Body of pancreas (tissue), 4 donors: ENCODE data around the gene DMRT1. TPM values are rescaled to one million over a fixed set of nuclear protein-coding genes. Genes with fewer than 3 reads are reported as not detected.

ENCODE experiments used
- ATAC-seq: fragments of 150-250 bp; one replicate; pipeline ENCODE4 v1.9.1; 2016
- DNase-seq, 4 donors: peaks; one replicate each; pipeline ENCODE4 v3.0.0-alpha.2; 2019
- H3K27ac ChIP-seq, 4 donors: fragments of 200-600 bp; sonication (generic); 1 replicate in 3 of 4; 2 replicates in 1 of 4; pipeline versions ENCODE4 v1.5.1 to v1.6.1; 2016 to 2019; ENCODE audit warnings: mild to moderate bottlenecking in 1 of 4, mixed read lengths in 1 of 4, moderate library complexity in 1 of 4
- H3K27me3 ChIP-seq, 2 donors: fragments of 200-600 bp; sonication (generic); one replicate each; pipeline ENCODE4 v1.6.0; 2016; ENCODE audit warnings: mild to moderate bottlenecking in 1 of 2
- H3K36me3 ChIP-seq, 2 donors: fragments of 200-600 bp; sonication (generic); replicated peaks in 1 of 2; 2 replicates each; pipeline ENCODE4 v1.5.1; 2016; ENCODE audit warnings: low read depth in 2 of 2; ENCODE audit not compliant: insufficient read depth in 1 of 2
- H3K4me1 ChIP-seq: fragments of 200-600 bp; sonication (generic); one replicate; pipeline ENCODE4 v1.6.0; 2016
- H3K4me3 ChIP-seq, 2 donors: fragments of 200-600 bp; sonication (generic); 1 replicate in 1 of 2; 2 replicates in 1 of 2; pipeline ENCODE4 v1.5.1; 2016 to 2019
- H3K9me3 ChIP-seq, 3 donors: fragments of 200-600 bp; sonication (generic); 1 replicate in 2 of 3; 2 replicates in 1 of 3; pipeline ENCODE4 v1.5.1; 2016
- POLR2A ChIP-seq, 3 donors: fragments of 450-650 bp; IDR thresholded peaks; one replicate each; pipeline ENCODE4 v1.6.1; 2016; ENCODE audit warnings: antibody characterized with exemption in 3 of 3, mild to moderate bottlenecking in 2 of 3
- WGBS, 2 donors: methylation state at CpG; one replicate each; pipeline ENCODE4 v1.1.5; 2017; 5-methylcytosine and 5-hydroxymethylcytosine counted together
- intact Hi-C: fragments of 100-400 bp; cut with DNase I; formaldehyde crosslinking; loops from one replicate; pipeline ENCODE4 v1.15.1; 2023
- total RNA-seq, 2 donors: library from RNA; depleted of rRNA; stranded (reverse); fragments of >200 nt; gene quantifications; one replicate each; pipeline ENCODE4 v1.1.0, GENCODE V29; 2016
- TF ChIP-seq, protein P1 (sequence below), 7 experiments: fragments of 450-650 bp in 4 of 7; fragments of 200-600 bp in 3 of 7; sonication (generic) in 3 of 7; IDR thresholded peaks; one replicate each; pipeline ENCODE4 v1.5.1; 2016 to 2019; ENCODE audit warnings: antibody characterized with exemption in 7 of 7

The DMRT1 gene
- total RNA-seq, 2 donors from 2014 or later, result not detected

DNA sequence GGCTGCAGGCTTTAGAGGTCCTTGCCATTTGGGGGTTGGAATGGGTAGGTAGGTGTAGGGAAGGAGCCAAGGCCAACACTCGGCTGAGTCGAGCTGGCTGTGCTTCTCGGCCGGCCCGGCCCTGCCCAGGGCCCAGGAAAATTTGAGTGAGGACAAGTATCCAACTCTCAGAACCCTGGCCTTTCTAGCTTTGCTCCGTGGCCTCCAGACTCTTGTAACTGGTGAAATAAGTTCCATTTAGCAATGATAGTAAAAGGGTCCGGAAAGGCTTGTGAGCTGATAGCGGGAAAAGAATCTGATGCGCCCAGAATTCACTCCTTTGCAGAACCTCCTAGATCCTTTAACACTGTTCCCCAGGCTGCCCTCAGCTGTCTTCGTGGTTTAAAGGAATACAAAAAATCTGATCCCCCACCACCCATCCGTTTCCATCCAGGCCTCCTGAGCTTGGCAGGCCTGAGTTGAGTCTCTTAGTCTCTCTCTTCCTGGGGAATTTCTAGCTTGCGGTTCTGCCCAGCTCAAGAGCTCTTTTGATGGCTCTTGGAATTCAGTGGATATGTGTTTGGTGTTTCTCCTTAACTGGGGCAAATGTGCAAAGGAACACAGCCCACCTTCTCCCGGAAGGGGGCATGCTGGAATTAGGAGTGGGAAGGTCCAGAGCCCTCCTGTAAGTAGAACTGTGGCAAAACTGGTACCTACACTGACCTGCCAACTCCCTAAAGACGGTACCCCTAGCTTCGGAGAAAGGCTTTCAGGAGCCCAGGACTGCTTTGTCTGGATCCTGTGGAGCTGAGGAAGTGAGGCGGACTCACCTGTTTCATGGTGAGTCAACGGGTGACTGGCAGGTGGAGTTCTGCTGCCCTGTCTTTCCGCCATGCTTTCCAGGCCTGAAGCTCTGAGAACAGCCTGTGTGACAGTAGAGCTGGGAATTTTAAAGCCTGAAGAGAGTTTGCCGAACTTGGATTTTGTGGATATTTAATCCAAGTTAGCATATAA lies 136.6 kb downstream of the DMRT1 start:
- no peak for ATAC-seq
- WGBS, 2 donors, result 34 to 38% methylated on average over 18 to 19 of the region's 19 CpGs
- Histone ChIP-seq H3K27ac (no peak overlapping the region), H3K4me3 (no peak overlapping the region), H3K36me3 (no peaks in the 10 kb centered on the region), H3K27me3 (peaks cover 0 to 22% of the 10 kb centered on the region in 2 donors), H3K4me1 (peaks cover 11% of the 10 kb centered on the region), H3K9me3 (no peaks in the 10 kb centered on the region)
- intact Hi-C loops, result no loop called here
- no peak for TF ChIP-seq POLR2A (IDR thresholded peaks at IDR 0.05)
- TF ChIP-seq, protein P1, sequence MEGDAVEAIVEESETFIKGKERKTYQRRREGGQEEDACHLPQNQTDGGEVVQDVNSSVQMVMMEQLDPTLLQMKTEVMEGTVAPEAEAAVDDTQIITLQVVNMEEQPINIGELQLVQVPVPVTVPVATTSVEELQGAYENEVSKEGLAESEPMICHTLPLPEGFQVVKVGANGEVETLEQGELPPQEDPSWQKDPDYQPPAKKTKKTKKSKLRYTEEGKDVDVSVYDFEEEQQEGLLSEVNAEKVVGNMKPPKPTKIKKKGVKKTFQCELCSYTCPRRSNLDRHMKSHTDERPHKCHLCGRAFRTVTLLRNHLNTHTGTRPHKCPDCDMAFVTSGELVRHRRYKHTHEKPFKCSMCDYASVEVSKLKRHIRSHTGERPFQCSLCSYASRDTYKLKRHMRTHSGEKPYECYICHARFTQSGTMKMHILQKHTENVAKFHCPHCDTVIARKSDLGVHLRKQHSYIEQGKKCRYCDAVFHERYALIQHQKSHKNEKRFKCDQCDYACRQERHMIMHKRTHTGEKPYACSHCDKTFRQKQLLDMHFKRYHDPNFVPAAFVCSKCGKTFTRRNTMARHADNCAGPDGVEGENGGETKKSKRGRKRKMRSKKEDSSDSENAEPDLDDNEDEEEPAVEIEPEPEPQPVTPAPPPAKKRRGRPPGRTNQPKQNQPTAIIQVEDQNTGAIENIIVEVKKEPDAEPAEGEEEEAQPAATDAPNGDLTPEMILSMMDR (IDR thresholded peaks at IDR 0.05), result no peak
- no peak for DNase-seq

DNA sequence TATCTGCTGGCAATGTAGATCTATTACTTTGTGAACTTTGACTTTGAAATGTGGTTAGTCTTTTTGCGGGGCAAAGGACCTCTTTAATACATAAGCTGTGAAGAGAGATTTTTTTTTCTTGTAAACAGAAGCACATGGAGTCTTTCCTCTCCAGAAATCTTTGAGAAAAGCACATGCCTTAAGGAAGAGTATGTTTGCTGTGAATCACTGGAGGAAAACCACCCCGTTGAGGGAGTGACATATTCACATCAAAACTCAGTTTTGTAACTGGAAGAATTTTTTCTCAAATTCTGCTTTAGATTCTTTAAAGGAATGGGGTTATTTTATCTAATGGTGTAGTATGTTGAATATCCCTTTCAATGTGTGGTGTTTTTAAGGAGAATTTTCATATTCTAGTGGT lies 138.5 kb downstream of the DMRT1 start:
- peaks cover 0 to 22% of the 10 kb centered on the region in 2 donors for H3K27me3 ChIP-seq
- peaks cover 11% of the 10 kb centered on the region for H3K4me1 ChIP-seq
- no peak overlapping the region for H3K4me3 ChIP-seq
- H3K9me3 ChIP-seq, result no peaks in the 10 kb centered on the region
- DNase-seq (no peak), ATAC-seq (no peak)
- H3K36me3 ChIP-seq, result no peaks in the 10 kb centered on the region
- H3K27ac ChIP-seq, result no peak overlapping the region
- WGBS, 2 donors, result 10 to 24% methylated on average over 2 of the region's 2 CpGs
- TF ChIP-seq, protein P1 (IDR thresholded peaks at IDR 0.05), result no peak
- no peak for TF ChIP-seq POLR2A (IDR thresholded peaks at IDR 0.05)
- intact Hi-C loops, result no loop called here

DNA sequence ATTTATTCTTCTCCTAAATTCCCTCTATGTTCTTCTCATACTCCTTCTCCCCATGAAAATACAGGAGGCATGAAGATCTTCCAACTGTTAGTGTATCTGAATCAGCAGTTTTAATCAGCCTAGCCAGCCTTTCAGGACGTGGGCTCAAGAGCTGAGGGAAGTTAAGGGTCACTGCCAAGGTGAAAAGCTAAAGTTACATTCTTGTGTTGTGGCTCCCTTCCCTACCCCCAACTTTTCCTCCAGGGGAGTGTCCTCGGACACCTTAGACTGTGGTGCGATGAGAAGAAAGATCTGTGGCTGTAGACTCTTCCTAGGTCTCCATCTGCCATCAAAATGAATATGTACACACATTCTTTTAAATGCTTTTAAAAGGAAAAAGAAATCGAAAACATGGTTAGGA lies 139.1 kb downstream of the DMRT1 start:
- no peaks in the 10 kb centered on the region for H3K9me3 ChIP-seq
- no peak overlapping the region for H3K4me3 ChIP-seq
- DNase-seq (no peak), ATAC-seq (no peak)
- TF ChIP-seq, protein P1 (IDR thresholded peaks at IDR 0.05), result no peak
- no peak for TF ChIP-seq POLR2A (IDR thresholded peaks at IDR 0.05)
- H3K36me3 ChIP-seq, result no peaks in the 10 kb centered on the region
- peaks cover 0 to 15% of the 10 kb centered on the region in 2 donors for H3K27me3 ChIP-seq
- intact Hi-C loops, result no loop called here
- H3K27ac ChIP-seq, result no peak overlapping the region
- WGBS, 2 donors, result 4 to 6% methylated on average over 4 of the region's 4 CpGs
- H3K4me1 ChIP-seq, result peaks cover 11% of the 10 kb centered on the region

DNA sequence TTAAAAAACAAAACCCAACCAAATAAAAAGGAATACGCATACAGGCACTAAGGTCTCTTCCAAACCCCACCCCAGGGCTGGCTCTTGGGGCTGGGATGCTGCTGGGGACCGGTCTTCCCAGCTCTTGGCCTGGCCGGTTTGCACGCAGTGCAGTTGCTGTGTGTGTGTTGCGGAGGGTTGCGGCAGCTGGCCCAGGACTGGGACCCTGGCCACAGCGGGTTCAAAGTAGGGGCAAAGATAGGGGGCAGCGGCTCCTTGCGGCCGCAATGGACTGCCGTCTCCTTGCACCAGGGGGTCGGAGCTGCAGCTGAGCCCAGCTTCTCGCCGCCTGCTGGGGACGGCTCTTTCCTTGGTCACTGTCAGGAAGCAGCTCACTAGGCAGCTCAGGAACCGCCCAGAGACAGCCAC lies 140.0 kb downstream of the DMRT1 start:
- DNase-seq, result no peak
- TF ChIP-seq, protein P1 (IDR thresholded peaks at IDR 0.05), result no peak
- TF ChIP-seq POLR2A (IDR thresholded peaks at IDR 0.05), result no peak
- peaks cover 0 to 8% of the 10 kb centered on the region in 2 donors for H3K27me3 ChIP-seq

More for the DNA sequence above, 140.0 kb downstream of the DMRT1 start:
- no peaks in the 10 kb centered on the region for H3K36me3 ChIP-seq
- intact Hi-C loops, result no loop called here
- H3K4me3 ChIP-seq, result no peak overlapping the region
- H3K9me3 ChIP-seq, result no peaks in the 10 kb centered on the region
- 11 to 23% methylated on average over 6 to 16 of the region's 16 CpGs for WGBS, 2 donors
- H3K27ac ChIP-seq, result no peak overlapping the region
- ATAC-seq, result no peak
- H3K4me1 ChIP-seq, result peaks cover 6% of the 10 kb centered on the region
